SHP77 treated with DMSO at 0.1 percent for 48 hours (cell line): ENCODE results near the gene SNX27.

Experiments used
- DNase-seq: peaks from one replicate; lab custom pipeline; 2025; lab: John Stamatoyannopoulos, UW

SNX27 gene

DNA sequence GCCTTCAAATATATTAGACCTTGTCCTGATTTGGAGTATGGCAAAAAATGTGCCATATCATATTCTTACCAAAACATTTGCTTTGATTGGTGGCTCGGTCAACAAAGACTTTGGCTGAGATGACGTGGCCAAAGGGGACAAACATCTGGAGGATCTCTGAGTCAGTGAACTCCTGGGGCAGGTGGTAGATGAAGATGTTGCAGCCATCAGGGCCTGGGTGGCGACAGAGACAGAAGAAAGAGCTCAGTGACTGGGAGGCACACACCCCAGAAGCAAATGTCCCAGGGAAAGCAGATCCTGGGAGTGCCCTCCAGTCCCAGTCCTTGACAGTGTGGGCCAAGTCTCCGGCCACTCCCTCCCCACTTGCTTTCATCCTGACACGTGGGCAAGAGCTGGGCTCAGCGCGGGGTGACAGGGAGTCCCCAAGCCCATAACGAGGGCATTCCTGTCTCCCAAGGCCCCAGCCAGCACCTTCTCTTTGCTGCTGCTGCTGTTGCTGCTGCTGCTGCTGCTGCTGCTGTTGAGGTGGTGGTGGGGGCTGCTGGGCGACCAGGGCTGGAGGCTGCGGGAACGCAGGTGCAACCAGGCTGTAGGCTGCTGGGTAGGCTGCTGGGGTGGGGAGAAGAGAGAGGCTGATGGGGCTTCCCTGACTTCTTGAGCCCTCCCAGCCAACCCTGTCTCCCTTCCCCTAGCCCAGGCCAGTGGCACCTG, 94.1 kb downstream of the SNX27 start:
- no peak for DNase-seq

DNA sequence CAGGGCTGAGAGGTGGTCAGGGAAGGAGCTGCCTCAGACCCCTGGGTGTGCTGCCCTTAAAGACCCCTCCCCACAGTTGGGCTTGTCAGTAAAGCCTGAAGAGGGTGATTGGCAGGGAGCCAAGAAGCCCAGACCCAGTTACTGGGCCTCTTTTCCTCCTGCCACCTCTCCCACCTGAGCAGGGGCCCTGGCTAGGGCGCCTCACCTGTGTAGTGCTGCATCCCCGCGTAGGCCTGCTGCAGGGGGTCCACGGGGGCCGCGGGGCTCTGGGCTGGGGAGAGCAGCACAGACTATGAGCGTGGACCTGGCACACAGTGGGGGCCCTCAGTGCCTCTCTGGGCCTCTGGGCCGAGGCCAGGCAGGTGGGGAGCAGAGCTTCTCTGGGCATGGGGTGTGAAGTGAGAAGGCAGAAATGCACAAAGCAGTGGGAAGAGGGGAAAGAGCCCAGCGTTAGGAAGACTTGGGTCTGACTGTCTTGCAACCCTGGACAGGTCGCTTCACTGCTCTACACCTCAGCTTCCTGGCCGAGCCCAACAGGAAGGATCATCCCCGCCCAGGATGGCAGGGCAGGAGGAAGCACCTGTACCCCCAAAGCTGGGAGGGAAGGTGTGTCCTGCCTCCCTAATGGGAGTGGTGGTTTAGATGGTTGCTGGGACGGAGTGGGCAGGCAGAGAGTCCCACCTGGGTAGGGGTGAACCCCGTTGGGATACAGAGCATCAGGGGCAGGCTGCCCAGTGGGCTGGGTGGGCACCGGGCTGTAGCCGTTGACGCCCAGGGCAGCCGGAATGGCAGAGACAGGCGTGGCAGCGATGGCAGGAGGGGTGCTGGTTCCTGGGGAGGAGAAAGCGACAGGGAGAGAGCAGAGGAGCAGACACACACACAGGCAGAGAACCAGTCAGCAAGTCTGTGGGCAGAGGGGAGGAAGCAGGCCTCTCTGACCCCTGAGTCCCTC, 94.9 kb downstream of the SNX27 start:
- DNase-seq = no peak

DNA sequence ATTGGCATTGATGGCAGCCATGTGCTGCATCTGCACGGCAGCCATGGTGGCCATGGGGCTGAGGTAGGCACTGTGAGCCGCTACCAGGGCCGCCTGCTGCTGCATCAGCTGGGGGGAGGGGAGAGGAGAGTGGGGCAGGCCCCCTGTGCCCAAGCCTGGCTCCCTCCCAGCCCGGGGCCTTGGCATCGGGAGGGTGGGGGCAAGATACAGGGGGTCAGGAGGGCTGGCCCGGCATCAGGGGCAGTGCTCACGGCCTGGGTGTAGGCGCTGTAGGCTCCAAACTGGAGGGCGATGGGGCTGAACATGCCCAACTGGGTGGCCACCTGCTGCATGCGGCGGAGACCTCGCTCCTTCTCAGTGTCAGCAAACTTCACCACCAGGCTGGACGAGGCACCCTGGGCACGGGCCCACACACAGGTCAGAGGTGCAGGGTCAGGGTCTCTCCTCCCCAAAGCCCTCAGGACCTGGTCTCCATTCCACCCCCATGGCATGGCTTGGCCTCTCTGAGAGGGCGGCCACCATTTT, 95.8 kb downstream of the SNX27 start:
- no peak for DNase-seq

DNA sequence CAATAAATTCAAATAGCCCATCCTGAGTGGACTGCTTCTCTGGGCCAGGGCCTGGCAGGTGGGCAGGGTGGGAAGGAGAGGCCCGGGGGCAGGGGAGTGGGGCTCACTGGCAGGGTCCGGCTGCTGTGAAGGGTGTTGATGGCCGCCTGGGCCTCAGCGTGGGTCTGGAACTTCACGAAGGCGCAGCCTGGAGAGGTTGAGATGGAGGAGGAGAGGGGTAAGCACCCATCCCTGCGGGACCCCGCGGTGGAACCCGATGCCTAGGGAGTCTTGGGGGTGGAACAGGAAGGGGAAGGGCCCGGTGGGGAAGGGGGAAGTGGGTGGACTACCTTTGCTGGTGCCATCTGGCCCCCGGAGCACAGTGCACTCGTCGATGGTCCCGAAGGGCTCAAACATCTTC, 97.0 kb downstream of the SNX27 start:
- DNase-seq = no peak

DNA sequence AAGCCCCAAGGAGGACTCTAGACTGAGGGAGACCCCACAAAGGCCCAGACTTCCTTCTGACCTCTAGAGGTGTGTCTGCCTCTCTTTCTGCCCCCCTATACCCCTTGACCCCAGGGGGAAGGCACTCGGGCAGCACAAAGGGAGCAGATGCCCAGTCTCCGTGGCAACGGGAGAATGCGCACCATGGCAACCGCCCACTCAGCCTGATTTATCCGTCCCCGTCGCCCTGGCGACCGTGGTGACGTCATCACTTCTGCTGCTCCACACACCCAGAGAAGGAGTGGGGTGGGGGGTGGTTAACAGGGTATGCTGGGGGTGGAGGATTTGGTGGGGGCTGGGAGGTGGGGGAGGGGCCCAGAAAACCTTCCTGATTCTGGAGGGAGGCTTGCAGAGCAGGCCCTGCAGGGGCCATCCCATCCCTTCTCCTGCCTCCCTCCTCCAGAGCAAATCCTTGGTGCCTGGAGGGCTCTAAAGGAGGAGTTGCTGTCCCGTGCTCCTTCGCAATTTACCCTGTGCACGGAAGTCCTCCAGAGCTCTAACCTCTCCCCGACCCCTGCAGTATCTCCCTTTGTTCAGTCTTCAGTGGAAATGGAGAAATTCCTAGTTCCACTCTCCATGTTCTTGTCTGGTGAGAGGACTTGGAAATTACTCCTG, 98.5 kb downstream of the SNX27 start:
- no peak for DNase-seq

DNA sequence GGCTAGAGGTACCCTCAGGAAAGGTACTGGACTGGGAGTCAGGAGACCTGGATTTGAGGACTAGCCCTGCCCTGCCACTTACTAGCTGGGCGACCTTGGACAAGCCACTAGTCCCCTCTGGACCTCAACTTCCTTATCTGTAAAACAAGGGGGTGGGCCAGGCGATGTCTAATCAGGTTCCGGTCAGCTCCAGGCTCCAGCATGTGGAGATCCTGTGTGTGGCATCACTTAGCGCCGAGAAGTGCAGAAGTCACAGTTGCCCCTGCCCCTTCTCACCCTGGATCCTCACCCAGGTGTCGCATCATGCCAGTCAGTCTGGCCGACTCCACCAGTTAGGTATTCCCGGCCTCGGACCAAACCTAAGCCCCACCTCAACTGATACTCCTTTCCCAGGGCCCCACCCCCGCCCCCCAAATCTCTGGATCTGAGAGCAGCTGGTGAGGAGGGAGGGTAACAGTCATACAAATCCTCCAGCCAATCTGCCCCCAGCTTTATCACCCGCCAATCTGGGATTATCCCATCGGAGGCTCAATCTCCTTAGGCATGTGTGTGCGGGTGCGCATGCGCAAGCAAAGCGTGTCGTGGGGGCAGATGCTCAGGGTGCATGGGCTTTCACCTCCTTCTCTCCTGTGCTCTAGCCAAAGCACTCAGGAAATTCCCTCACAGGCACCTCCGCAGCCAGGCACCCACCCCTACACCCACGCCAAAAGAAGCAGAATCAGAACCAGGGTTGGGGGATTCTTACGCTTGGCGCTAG, 99.4 kb downstream of the SNX27 start:
- no peak for DNase-seq

DNA sequence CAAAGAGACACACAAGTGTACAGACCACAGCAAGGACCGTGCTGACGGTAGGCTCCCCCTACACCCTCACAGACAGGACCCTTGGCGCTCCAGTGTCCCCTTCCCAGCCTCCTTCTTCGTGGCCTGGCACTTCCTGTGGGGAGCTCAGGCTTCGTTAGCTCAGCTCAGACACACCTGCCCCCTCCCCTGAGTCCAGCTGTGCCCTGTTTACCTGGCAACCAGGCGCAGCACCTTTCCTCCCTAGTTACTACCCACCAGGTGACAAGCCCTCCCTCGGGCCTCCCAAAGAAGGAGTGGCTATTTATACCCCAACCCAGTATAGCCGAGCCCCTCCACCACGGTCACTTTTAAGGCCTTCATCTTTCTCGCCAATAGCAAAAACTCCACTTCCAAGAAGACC, 100.1 kb downstream of the SNX27 start:
- DNase-seq = no peak

DNA sequence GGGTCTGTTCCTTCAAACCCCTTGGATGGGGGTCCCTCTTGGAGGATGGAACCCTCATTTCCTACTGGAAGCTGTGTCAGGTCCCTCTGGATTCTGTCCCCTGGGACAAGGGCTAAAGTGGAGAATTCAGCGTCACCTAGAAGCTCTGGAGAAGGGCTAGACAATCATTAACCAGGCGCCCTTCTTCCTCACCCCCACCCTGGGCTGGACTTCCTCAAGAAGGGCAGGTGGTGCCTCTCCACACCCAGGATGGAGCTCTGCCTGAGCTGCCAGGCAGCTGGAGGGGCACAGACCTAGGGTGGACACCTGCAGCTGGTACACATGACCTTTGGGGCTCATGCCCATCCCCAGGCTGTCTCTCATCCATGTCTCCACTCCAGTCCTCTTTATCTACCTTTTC, 101.2 kb downstream of the SNX27 start:
- no peak for DNase-seq

DNA sequence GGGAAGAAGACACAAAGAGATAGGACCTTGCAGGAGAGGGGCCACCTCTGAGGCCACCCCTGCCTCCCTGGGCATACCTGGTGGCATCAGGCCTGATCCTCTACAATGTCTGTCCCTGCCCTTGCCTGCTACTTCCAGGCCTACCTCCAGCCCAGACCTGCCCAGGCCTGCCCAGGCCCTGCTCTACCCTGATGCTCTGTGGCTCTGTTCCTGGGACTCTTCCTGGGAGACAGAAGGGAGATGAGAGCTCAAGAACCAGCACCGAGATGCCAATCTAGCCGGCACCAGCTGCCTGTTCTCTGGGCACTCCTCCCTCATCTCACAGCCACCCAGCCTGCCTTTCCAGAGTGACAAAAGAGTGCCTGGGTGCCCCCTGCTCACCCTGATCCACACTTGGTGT, 102.0 kb downstream of the SNX27 start:
- no peak for DNase-seq

DNA sequence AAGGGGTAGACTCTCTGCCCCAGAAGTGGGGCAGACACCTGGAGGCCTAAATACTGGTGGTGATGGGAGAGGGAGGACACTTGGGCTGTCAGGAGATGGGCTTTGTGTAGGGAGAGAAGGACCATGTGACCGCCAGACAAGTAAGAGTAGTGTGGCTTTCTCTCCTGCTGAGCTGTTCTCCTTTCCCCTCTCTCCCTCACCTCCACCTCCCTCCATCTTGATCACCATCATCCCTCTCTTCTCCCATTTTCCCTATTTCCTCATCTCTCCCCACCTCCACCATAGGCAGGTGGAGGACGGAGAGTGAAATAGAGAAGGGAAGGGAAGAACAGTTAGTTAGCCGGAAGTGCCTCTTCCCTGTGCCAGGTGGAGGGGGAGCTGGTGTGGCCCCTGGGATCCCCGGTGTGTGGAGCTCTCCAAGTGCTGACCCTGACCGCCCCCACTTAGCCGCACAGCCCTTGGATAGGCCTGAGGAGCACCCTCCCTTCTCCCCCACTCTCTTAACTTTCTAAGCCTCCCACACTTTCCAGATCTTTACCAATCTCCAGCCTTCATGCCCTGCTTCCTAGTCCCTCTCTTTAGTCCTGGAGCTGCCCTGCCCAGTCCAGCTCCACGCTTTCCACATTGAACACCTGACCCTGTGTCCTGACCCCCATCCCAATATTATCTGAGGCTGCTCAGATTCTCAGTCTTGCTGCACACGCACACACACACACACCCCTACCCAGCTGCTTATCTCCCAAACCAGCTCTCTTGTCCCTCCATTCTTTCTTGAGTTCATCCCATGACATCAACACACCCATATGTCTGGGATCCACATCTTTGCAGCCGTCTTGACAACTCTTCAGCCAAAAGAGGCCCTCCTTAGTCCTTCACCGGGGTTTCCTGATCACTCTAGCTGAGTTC, 103.2 kb downstream of the SNX27 start:
- DNase-seq = no peak

DNA sequence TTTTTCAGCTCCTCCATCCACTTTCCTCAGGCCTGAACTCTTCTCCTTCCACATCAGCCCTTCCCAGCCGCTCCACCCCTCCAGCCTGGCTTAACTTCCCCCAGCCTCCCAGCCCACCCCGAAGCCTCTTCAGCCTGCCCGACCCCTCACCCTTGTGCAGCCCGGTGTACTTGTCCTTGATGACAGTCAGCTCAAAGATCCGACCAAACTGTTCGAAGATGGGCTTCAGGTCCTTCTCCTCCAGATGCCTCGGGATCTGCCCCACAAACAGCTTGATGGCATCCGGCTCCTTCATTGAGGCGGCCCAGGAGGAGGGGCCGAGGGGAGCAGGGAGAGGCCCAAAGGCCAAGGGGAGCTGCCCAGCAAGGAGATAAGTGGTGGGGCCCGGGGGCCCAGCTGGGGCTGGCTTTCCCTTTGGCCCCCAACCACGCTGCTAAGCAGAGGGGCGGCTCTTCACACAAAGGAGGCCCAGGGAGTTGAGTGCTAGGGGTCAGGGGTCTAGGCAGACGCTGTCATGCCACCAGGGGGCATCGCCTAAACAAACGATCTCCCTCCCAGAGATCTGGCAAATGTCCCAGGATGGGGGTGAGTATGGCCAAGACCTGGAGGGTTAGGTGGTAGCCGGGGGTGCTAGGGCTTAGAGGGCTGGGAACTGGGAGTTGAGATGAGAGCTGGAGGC, 104.0 kb downstream of the SNX27 start:
- DNase-seq = peak; percentile 65

DNA sequence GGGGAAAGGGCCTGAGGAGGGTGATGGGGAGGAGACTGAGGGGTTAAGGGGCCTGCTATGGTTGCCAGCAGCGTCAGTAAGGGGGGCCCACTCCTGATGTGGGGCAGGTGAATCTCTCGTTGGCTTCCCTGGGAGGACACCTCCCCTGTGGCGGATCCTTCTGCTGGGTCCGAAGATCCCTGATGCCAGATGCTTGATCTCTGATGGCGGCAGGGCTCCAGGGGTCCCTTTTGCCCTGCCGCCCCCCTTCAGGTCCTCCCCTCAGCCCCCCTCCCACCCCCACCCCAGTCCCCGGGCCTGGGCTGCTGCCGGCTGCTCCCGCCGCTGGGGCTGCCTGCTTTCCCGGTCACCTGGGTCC, 104.5 kb downstream of the SNX27 start:
- no peak for DNase-seq

DNA sequence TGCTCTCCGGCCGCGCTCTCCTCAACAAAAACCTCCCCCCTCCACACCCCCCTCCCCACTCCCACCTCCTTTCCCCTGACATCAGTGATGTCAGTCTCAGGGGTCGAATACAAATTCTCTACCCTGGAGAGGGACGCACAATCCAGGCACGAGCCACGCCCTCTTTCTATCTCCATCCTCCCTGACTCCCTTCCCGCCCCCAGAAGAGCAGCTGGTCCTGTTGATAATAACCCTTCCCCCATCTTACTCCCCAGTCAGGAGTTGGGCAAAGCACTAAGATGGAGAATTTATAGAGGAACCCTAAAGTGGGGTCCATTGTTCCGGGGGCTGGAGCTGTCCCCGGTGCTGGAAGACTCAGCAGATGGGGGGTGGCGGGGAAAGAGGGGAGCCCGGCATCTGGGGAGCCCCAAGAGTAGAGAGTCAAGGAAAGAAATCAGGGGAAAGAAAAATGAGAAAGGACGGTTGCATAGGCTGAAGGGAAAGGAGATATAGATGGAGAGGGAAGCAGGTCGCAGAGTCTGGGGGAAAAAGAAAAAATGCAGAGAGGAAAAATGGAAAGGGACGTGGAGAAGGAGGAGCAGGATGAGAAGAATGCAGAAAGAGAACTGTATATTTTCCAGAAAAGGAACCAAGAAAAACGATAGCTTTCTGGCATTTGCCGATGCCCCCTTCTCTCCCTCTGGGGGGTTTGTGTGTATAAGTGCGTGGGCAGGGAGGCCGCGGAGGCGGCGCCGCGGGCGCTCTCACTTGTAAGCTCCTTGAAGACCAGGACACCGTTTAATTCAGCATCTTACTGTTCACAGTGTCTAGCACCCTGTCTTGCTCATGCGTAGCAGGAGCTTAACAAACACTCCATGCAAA, 105.2 kb downstream of the SNX27 start, which contains the start of gene CELF3:
CELF3 (minus strand) TSS at position 33 of the 861 bp plus-strand sequence. CDS start 783 bp downstream, outside the sequence.
- peak; percentile 100 for DNase-seq

DNA sequence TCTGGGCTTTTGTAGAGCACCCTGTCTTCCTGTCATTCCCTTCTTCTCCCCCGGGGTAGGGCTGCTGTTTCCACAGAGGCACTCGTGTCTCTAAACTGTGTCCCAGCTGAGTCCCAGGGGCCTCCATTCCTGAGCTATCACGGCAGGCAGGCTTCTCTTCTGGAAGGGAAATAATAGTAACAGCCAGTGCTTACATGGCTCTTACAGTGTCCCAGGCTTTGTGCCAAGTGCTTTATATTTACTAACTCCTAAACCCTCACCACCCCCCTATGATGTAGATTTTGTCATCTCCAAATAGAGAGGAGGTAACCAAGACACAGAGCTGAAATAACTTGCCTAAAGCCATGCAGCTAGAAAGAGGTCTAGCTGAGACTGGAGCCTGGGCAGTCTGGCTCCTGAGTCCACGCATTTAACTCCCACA, 106.2 kb downstream of the SNX27 start:
- DNase-seq = no peak

DNA sequence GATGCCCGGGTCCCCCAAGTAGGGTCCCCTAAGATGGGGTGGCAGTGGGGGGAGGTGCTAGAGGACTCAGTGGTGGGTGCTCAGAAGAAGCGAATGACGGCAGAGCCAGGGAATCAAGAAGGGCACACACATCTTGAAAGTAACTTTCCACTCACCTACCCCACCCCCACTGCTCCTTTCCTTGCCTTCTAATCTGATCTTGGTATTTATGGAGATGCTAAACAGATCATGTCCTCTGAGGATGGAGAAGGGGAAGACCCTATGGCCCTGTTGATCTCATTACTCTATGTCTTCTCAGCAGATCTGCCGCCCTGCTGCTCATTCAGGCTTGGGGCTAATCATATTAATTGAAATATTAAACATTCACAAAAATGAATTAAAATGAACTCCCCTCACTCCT, 106.8 kb downstream of the SNX27 start:
- DNase-seq = no peak

DNA sequence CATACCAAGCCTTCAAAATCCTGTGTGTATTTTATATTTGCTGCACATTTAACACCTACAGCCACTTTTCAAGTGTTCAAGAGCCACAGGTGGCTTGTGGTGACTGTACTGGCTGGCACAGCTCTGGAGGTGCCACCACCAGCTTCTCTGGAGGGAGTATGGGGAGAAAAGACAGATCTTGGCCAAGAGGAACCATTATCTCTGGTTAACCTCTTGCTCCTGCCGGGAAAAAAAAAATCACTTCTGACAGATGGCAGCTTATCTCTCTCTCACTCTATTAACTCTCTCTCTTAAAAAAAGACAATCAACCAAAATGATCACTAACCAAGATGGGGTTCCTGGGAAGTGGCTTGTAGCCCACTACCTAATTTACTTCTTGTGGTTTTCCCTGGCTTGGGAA, 108.3 kb downstream of the SNX27 start:
- no peak for DNase-seq

DNA sequence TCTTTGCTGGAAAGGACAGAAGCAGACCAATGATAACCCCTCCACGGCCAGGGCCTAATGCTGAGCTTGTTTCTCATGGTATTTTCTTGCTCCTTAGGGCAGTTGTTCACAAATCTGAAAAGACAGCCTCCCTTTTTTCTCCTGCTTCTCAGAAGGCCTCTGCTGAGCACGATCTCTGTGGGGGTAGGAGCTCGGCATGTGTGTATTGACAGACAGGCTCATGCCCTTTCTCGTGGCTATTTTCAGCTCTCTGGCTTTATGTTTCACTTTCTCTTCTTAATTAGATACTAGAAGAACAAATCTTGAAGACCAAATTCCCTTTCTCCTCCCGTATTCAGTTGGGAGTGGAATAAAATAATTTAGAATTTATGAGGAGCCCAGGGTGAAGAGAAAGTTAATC, 108.7 kb downstream of the SNX27 start:
- no peak for DNase-seq

DNA sequence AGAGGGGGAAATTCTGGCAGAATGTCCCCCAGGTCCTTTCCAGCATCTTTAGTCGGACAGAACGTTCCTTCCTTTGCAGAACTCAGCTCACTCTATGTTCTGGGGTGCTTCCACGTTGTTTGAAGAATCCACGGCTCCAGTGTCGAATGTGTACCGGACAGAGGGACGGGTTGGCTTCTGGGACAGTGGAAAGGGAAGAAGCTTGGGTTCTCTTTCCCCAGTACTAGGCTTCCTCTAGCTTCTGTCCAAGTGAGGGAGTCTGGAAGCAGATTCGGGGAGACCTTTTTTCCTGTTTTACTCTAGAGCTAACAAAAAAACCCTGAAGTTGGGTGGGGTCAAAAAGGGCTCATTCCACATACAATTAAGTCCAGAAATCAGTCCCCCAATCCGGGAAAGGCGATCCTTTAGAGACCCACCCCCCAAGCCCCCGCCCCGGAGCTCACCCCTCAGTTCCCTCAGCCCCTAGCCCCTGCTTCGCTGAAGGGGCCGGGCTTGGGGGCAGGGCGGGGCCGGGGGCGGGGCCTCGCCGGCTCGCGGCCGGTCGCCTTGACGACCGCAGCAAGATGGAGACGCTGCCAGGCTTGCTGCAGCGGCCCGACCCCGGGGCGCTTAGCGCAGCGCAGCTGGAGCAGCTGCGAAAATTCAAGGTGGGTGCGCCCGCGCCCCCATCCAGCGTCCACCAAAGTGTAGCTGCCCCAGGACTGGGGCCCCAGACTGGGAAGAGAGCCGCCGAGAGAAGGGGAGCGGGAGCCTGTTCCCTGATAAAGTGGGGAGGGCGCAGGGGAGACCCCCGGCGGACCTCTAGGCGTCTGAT, 109.3 kb downstream of the SNX27 start, which contains the start of gene RIIAD1:
RIIAD1 (plus strand) TSS at position 549 of the 814 bp plus-strand sequence; CDS start at position 564, 15 bp downstream.
- no peak for DNase-seq
